ENCODE measurements around the gene ITPKB. TPM values are rescaled to one million over a fixed set of nuclear protein-coding genes. Genes with fewer than 3 reads are reported as not detected.

ITPKB gene
- total RNA-seq, 1 donor from 2014 or later = 19.4 TPM

DNA sequence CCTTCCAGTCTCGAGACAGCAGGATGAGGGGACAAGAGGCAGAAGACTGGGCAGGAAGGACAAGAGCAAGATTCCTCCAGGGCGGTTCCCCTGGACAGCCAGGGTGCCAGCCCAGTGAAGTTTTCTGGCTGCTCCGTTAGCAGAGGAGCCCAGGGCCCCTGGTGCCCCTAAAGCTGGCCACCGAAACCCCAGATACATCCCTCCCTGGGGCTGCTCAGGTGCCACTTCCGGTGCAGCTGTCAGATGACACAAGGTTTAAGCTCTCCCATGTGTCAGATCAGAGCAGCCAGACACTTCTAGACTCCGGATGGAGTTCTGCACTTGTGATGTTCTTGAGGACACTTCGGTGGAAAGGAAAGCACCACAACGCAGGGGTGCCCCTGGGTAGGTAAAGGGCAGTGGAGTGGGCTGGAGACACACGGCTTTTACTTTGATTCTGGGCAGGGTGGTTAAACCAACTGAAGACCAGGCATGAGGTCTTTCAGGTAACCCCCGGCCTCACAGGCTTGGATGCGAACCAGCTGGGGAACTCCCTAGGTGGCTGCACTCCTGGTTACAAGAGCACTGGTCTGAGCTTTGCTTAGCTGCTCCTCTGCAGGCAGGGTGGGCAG is 85.7 kb downstream of the ITPKB start:
- no peak for DNase-seq (ENCODE audit: low read depth in 2 of 2)

GRCh38 chr1:226652613-226653012 is 86.5 kb downstream of the ITPKB start:
- peak in 1 of 2 donors; percentile 31 for DNase-seq (ENCODE audit: low read depth in 2 of 2)

DNA sequence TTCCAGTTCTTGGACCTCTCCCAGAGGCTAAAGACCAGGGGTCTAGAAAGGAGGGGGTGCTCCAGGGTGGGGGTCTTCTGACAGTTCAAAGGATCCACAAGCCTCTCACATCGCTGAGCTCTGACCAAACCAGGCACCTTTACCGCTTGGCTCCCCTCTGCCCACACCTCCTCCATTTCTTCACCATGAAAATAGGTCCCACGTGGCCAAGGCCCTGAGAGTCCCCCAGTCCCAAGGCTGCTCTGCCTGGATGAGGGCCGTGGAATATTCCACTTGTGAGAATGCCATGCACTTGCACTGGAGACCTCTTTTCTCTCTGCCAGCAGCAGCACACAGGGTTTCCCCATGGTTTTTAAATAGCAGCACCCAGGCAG is 87.4 kb downstream of the ITPKB start:
- no peak for DNase-seq (ENCODE audit: low read depth in 2 of 2)

- DNase-seq (ENCODE audit: low read depth in 2 of 2) = no peak
Observed at GRCh38 chr1:226651041-226651731, 87.9 kb downstream of the ITPKB start.

- peak in 1 of 2 donors; percentile 49 for DNase-seq (ENCODE audit: low read depth in 2 of 2)
Observed at GRCh38 chr1:226650236-226650841, 88.7 kb downstream of the ITPKB start.

GRCh38 chr1:226649780-226650179 is 89.3 kb downstream of the ITPKB start:
- DNase-seq (ENCODE audit: low read depth in 2 of 2) = peak; percentile 64 to 66

- no peak for DNase-seq (ENCODE audit: low read depth in 2 of 2)
Observed at GRCh38 chr1:226649244-226649643, 89.8 kb downstream of the ITPKB start.

GRCh38 chr1:226648421-226648820 is 90.7 kb downstream of the ITPKB start:
- DNase-seq (ENCODE audit: low read depth in 2 of 2) = no peak

DNA sequence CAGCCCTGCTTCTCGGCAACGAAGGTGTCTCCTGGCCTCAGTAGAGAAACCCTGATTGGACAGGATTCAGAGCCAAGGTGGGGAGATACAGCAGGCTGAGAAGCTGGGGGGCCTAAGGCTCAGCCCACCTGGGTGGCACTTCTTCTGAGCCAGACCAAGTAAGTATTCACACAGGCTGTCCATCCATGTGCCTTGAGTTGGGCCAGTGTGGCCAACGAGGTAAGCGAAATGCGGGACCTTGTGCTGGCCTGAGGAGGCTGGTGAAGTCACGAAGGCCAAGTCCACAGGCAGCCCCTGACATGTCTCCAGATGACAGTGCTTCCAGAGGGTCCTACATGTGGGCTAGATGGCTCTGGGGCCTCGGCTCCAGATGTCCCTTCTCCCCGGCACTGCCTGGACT is 91.4 kb downstream of the ITPKB start:
- no peak for DNase-seq (ENCODE audit: low read depth in 2 of 2)

GRCh38 chr1:226646870-226647449 is 92.1 kb downstream of the ITPKB start:
- no peak for DNase-seq (ENCODE audit: low read depth in 2 of 2)

DNA sequence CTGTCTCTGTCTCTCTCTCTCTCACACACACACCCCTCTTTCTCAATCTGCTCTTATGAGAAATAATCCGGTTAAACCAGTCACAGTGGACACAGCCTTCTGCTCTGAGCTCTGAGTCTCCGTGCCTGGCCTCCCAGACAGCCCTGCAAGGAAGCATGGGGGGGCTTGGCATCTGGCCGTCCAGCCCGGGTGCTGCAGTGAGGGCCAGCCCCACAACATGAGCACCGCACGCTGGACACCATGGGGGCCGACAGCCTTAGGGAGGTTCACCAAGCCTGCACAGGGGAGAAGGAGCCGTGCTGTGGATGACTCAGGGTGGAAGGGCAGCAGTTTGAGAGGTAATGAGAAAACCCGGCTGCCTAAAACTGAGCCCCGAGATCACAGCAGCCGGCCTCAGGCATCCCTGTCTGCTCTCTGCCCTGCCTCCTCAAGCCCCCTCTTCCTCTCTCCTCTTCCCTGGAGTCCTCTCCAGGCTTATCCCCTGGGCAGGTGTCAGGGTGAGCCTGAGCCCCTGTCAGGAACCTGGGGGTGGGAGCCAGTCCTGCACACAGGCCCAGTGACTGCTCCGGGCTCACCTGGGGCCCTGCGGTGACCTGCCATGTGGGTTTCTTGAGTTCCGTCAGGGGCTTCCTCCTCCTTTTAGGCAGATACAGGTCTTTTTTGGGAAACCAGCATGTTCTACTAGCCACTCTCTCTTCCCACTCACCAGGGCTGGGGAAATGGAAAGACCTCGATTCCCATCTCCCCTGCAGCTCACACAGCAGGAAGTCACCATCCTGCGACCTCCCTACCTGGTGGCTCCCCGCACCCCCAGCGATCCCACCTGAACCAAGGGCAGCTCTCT is 92.8 kb downstream of the ITPKB start:
- DNase-seq (ENCODE audit: low read depth in 2 of 2) = no peak

DNA sequence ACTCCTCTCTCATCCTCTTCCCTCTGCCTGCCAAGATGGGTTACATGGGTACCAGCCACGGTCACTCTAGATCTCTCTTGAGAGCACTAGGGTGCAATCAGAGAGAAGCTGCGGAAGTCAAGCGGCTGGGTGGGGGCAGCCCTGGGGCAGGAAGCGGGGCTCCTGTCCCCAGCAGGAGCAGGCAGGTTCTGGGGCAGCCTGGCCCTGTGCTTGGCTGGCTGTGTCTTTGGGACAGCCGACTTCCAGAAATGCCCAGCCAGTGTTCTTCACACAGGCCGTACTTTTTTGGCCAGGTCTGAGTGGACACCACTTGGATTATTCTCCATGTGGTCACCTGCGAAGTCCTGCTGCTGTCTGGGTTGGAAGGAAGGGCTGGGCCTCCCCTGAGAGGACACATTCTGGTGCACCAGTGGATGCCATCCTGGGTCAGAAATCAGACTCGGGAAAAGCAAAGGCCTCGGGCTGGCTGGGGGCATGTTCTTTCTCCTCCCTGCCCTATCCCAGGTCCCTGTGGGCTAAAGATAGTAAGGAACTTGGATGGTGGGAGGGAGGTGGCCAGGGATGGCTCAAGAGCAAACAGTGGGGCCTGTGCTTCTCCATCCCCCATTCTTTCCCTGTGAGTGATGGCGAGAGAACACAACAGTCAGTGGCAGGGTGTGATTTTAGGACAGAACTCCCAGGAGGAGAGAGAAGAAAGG is 93.7 kb downstream of the ITPKB start:
- DNase-seq (ENCODE audit: low read depth in 2 of 2) = no peak

DNA sequence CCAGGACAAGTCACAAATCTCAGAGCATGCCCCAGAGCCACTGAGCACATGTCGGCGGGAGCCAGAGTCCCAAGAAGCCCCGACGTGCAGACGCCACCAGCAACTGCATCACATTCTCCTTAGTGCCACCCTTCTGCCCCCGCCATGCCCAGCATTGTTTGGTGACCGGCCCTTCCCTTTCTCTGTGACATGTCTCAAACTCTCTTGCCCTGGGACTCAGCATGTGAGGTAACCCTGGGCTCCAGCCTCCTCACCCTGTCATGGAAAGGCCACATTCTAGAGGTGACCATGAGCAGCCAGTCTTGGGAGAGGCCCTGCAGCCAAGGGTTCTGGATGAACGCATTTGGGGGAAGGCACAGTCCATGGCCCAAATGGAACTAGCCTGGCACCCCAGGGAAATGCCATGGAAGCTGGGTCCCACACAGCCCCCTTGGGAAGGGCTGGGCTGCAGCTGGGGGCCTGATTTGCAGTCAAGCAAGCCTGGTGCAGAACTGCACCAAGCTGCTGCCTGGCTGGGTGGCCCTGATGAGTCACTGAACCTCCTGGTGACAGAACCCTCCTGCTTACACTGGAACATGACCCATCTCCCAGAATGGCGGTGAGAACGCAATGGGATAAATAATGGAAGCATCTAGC is 94.4 kb downstream of the ITPKB start:
- no peak for DNase-seq (ENCODE audit: low read depth in 2 of 2)

- DNase-seq (ENCODE audit: low read depth in 2 of 2) = no peak
Observed at GRCh38 chr1:226643611-226644540, 95.2 kb downstream of the ITPKB start.

GRCh38 chr1:226643177-226643576 is 95.9 kb downstream of the ITPKB start:
- no peak for DNase-seq (ENCODE audit: low read depth in 2 of 2)

- no peak for DNase-seq (ENCODE audit: low read depth in 2 of 2)
Observed at GRCh38 chr1:226642421-226642820, 96.7 kb downstream of the ITPKB start.

DNA sequence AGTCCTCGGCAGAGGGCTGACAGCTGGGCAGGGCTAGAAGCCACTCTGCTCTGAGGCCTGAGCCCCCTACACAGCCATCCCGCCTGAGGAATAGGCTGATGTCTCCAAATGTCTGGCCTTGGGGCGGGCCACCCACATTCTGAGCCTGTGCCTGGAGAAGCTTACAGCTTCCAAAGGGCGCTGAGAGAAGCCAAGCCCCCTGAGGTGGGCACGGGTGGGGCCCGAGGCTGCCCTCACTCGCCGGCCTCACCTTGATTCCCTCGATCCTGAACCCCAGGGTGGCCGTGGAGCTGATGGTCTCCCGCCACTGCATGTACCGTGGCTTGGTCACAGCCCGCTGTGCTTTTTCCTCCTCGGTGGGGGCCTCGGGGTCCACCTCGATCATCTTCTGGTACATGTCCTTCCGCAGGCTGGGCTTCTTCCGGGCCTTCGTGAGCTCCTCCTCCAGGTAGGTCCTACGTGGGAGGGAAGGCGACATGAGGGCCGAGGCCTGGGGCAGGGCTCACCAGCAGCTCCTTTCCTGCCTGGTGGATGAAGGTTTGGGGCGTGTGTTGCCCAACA is 97.3 kb downstream of the ITPKB start:
- DNase-seq (ENCODE audit: low read depth in 2 of 2) = no peak

DNA sequence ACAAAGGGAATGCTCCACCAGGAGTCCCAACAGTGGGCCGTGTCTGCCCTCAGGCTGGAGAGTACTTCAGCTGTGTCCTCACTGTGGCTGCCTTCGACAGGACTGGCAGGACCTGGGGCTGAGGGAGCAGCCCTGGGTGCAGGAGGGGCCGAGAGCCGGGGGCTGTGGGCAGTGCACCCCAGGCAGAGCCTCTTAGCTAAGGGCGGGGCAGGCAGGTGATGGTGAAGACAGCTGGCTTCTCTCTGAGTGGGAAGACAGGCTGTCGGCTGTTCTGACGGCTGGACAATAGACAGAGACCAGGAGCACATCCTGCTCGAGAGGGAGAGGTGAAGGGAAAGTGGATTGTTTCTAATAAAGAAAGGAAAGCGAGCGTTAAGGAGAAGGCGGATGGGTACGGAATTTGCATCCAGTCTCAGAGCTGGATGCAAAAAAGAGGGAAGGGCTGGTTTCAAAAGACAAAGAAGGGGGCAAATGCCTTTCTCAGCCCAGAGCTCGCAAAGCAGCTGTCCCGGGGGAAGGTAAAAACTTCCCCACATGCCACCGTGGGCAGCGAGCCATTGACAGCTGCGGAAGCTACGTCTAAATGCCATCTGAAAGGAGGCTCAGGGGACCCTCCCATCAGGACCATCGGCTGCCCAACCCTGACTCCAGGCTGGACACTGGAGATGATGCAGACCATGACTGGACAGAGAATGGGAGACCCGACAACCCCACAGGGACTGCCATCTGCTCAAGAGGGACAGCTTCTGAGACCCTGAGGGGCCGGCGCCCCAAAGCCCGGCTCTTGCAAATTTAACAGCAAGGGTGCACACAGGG is 98.6 kb downstream of the ITPKB start:
- DNase-seq (ENCODE audit: low read depth in 2 of 2) = no peak

Measured in lung microvascular endothelial cell (primary cell).